Endothelial cell of umbilical vein (primary cell): ENCODE measurements around the gene TOMM20. TPM values are rescaled to one million over a fixed set of nuclear protein-coding genes. Genes with fewer than 3 reads are reported as not detected.

Experiments used
- BruUV-seq: library from RNA; stranded (reverse); fragments of 400-500 nt; replicated peaks from 2 replicates; lab custom pipeline; 2021; lab: Mats Ljungman, UMichigan
- CTCF ChIA-PET: fragments of 300-600, 350-600 bp; sonication (Branson Sonifier 250); formaldehyde crosslinking; loops from one replicate; lab custom pipeline; 2021; ENCODE audit warnings: antibody characterized with exemption, inconsistent platforms; lab: Charles Lee
- POLR2A ChIA-PET: fragments of 300-600, 350-600 bp; sonication (Branson Sonifier 250); formaldehyde crosslinking; loops from one replicate; lab custom pipeline; 2021; ENCODE audit warnings: antibody characterized with exemption, inconsistent platforms; lab: Charles Lee
- DNase-seq: peaks from one replicate; pipeline ENCODE4 v3.0.0-alpha.2; 2011; ENCODE audit warnings: low read depth, low spot score
- FAIRE-seq: peaks from 2 replicates; lab custom pipeline; 2011; peaks lifted over from hg19 to GRCh38; lab: Jason Lieb, UNC
- H2AFZ ChIP-seq: 2 replicates; pipeline ENCODE4 v1.6.0; 2012; ENCODE audit warnings: low read depth, low read length, control low read depth, inconsistent platforms
- H3K27ac ChIP-seq: 2 replicates; pipeline ENCODE4 v1.5.1; 2011; ENCODE audit warnings: low read depth, mild to moderate bottlenecking, control low read depth, low read length, moderate library complexity; ENCODE audit not compliant: insufficient read depth
- H3K27me3 ChIP-seq, 2 experiments: 2 replicates each; pipeline versions ENCODE4 v1.6.0 to v1.6.1; 2011; ENCODE audit warnings: low read length in 2 of 2, mixed read lengths in 1 of 2; ENCODE audit not compliant: control insufficient read depth in 2 of 2, insufficient read depth in 2 of 2
- H3K36me3 ChIP-seq, 2 experiments: 2 replicates in 1 of 2; 3 replicates in 1 of 2; pipeline ENCODE4 v1.5.1; 2011; ENCODE audit warnings: low read length in 2 of 2, mild to moderate bottlenecking in 1 of 2, moderate library complexity in 1 of 2; ENCODE audit not compliant: control insufficient read depth in 2 of 2, insufficient read depth in 2 of 2; ENCODE audit errors: extremely low read depth in 1 of 2
- H3K4me1 ChIP-seq: 3 replicates; pipeline ENCODE4 v1.5.1; 2011; ENCODE audit warnings: mild to moderate bottlenecking, low read length; ENCODE audit not compliant: control insufficient read depth, insufficient read depth; ENCODE audit errors: extremely low read depth
- H3K4me2 ChIP-seq: 2 replicates; pipeline ENCODE4 v1.6.1; 2011; ENCODE audit warnings: low read length, control low read depth, mixed read lengths; ENCODE audit not compliant: insufficient read depth
- H3K4me3 ChIP-seq, 3 experiments: fragments of 200-600 bp in 1 of 3; sonication (generic), shearing (Covaris generic) in 1 of 3; replicated peaks in 1 of 3; 2 replicates each; pipeline ENCODE4 v1.5.1; 2011 to 2016; ENCODE audit warnings: control low read depth in 3 of 3, low read length in 3 of 3, mild to moderate bottlenecking in 2 of 3, inconsistent platforms in 1 of 3, low read depth in 1 of 3, moderate library complexity in 1 of 3; ENCODE audit not compliant: insufficient read depth in 1 of 3
- H3K79me2 ChIP-seq: 2 replicates; pipeline ENCODE4 v1.6.0; 2012; ENCODE audit warnings: low read length, inconsistent platforms; ENCODE audit not compliant: control insufficient read depth, insufficient read depth
- H3K9ac ChIP-seq: replicated peaks from 2 replicates; pipeline ENCODE3; 2011; ENCODE audit warnings: low read length, control low read depth; ENCODE audit not compliant: insufficient read depth; ENCODE audit errors: extremely low read depth
- H3K9me1 ChIP-seq: replicated peaks from 3 replicates; pipeline ENCODE4 v1.6.0; 2011; ENCODE audit warnings: mild to moderate bottlenecking, low read length; ENCODE audit not compliant: control insufficient read depth, insufficient read depth; ENCODE audit errors: extremely low read depth
- H3K9me3 ChIP-seq: replicated peaks from 2 replicates; pipeline ENCODE4 v1.5.1; 2012; ENCODE audit warnings: low read length, inconsistent platforms; ENCODE audit not compliant: control insufficient read depth, insufficient read depth
- H4K20me1 ChIP-seq: replicated peaks from 2 replicates; pipeline ENCODE3; 2011; ENCODE audit warnings: mild to moderate bottlenecking, low read length; ENCODE audit not compliant: control insufficient read depth, insufficient read depth; ENCODE audit errors: extremely low read depth
- FOS ChIP-seq: IDR thresholded peaks from 2 replicates; pipeline ENCODE4 v1.6.1; 2011; ENCODE audit warnings: mild to moderate bottlenecking, low read length, moderate library complexity, borderline replicate concordance; ENCODE audit not compliant: insufficient read depth
- JUN ChIP-seq: IDR thresholded peaks from 2 replicates; pipeline ENCODE4 v1.6.1; 2011; ENCODE audit warnings: borderline replicate concordance, low read depth; ENCODE audit not compliant: insufficient read length, insufficient read depth
- MAX ChIP-seq: IDR thresholded peaks from 2 replicates; pipeline ENCODE4 v1.6.1; 2011; ENCODE audit not compliant: insufficient read depth, insufficient read length
- MYC ChIP-seq: IDR thresholded peaks from one replicate; pipeline ENCODE4 v1.6.1; 2011; ENCODE audit warnings: mild to moderate bottlenecking, low read depth, low read length
- POLR2A ChIP-seq: IDR thresholded peaks from 2 replicates; pipeline ENCODE4 v1.6.1; 2012; ENCODE audit warnings: low read depth, mild to moderate bottlenecking, control low read depth, low read length
- POLR2AphosphoS5 ChIP-seq: IDR thresholded peaks from 2 replicates; pipeline ENCODE4 v1.6.1; 2012; ENCODE audit warnings: low read depth, mild to moderate bottlenecking, control low read depth, low read length, moderate library complexity; ENCODE audit not compliant: insufficient read depth
- dilution Hi-C: fragments of 300-500 bp; cut with MboI; formaldehyde crosslinking; loops from one replicate; pipeline ENCODE4 v1.15.0; 2019; ENCODE audit warnings: low sequenced_read_pairs; ENCODE audit not compliant: extremely low pct_ligation_motif_present
- intact Hi-C: fragments of 100-400 bp; cut with micrococcal nuclease; formaldehyde crosslinking; loops from one replicate; pipeline ENCODE4 v1.10.0; 2022
- polyA plus RNA-seq, 4 experiments: library from polyadenylated mRNA; depleted of rRNA in 3 of 4; stranded (reverse) in 3 of 4; unstranded in 1 of 4; fragments of >200 nt; gene quantifications; 2 replicates each; pipeline versions ENCODE4 v1.2.1 to v1.2.3, GENCODE V29; 2011 to 2012; ENCODE audit warnings: missing spikeins in 1 of 4
- total RNA-seq: library from RNA; stranded (reverse); gene quantifications from 2 replicates; pipeline ENCODE4 v1.2.3, GENCODE V29; 2021
- TF ChIP-seq, protein P1 (sequence below), 2 donors: IDR thresholded peaks; 1 replicate in 1 of 2; 2 replicates in 1 of 2; pipeline ENCODE4 v1.5.1; 2011; ENCODE audit warnings: low read length in 2 of 2, mild to moderate bottlenecking in 2 of 2, moderate library complexity in 2 of 2, control low read depth in 1 of 2, inconsistent platforms in 1 of 2, low read depth in 1 of 2; ENCODE audit not compliant: insufficient read depth in 1 of 2; ENCODE audit errors: extremely low read depth in 1 of 2

Gene TOMM20
- total and polyA plus RNA-seq, 2 donors (not counting 3 experiments of a cell fraction or from before 2014, with no cell fraction given), result 42.5 to 98.4 TPM

GRCh38 chr1:235095938-235096562 lies 32.6 kb downstream of the TOMM20 start:
- H3K79me2 ChIP-seq, result no peaks in the 10 kb centered on the region
- dilution Hi-C loops, result loop anchor here (10.0 kb wide), 1 partner anchor 611 kb away; no protein-coding TSS in a partner anchor
- no TSS peak for BruUV-seq
- intact Hi-C loops, result loop anchor here (2.0 kb wide), 1 partner anchor 321 kb away; no protein-coding TSS in a partner anchor
- no peak overlapping the region for H3K9ac ChIP-seq
- H3K36me3 ChIP-seq, result no peaks in the 10 kb centered on the region
- POLR2A ChIA-PET, result no interaction called here
- no peaks in the 10 kb centered on the region for H4K20me1 ChIP-seq
- no peak overlapping the region for H3K27ac ChIP-seq
- no peak for TF ChIP-seq MYC
- TF ChIP-seq JUN, result no peak
- no peak for TF ChIP-seq POLR2A
- TF ChIP-seq FOS, result no peak
- no peak for TF ChIP-seq POLR2AphosphoS5
- TF ChIP-seq MAX, result no peak
- TF ChIP-seq, protein P1, sequence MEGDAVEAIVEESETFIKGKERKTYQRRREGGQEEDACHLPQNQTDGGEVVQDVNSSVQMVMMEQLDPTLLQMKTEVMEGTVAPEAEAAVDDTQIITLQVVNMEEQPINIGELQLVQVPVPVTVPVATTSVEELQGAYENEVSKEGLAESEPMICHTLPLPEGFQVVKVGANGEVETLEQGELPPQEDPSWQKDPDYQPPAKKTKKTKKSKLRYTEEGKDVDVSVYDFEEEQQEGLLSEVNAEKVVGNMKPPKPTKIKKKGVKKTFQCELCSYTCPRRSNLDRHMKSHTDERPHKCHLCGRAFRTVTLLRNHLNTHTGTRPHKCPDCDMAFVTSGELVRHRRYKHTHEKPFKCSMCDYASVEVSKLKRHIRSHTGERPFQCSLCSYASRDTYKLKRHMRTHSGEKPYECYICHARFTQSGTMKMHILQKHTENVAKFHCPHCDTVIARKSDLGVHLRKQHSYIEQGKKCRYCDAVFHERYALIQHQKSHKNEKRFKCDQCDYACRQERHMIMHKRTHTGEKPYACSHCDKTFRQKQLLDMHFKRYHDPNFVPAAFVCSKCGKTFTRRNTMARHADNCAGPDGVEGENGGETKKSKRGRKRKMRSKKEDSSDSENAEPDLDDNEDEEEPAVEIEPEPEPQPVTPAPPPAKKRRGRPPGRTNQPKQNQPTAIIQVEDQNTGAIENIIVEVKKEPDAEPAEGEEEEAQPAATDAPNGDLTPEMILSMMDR (IDR thresholded peaks at IDR 0.05; ENCODE audit: extremely low read depth in 1 of 2, insufficient read depth in 1 of 2, low read depth in 1 of 2, low read length in 2 of 2), result no peak
- no peak overlapping the region for H3K4me3 ChIP-seq
- DNase-seq (no peak), FAIRE-seq (no peak)
- no peaks in the 10 kb centered on the region for H3K4me1 ChIP-seq
- H2AFZ ChIP-seq, result no peak overlapping the region
- peaks cover 0 to 3% of the 10 kb centered on the region in 2 experiments for H3K27me3 ChIP-seq
- H3K9me3 ChIP-seq, result no peaks in the 10 kb centered on the region
- no peak overlapping the region for H3K4me2 ChIP-seq
- no peaks in the 10 kb centered on the region for H3K9me1 ChIP-seq
- CTCF ChIA-PET, result interaction anchor here (1.0 to 3.0 kb wide), 8 partner anchors 9 to 609 kb away, joined by 3 to 12 read pairs (median 4); no protein-coding TSS in a partner anchor
